GM23248 (cell line): ENCODE results near the gene GLRB. TPM values are rescaled to one million over a fixed set of nuclear protein-coding genes. Genes with fewer than 3 reads are reported as not detected.

Experiments
- DNase-seq: peaks from one replicate; pipeline ENCODE4 v3.0.0-alpha.2; 2015
- H2AFZ ChIP-seq: fragments of 200-600 bp; sonication (generic); 2 replicates; pipeline ENCODE4 v1.6.1; 2016; ENCODE audit warnings: antibody characterized with exemption
- H3F3A ChIP-seq: fragments of 200-600 bp; sonication (generic); 2 replicates; pipeline ENCODE4 v1.6.1; 2016; ENCODE audit warnings: mild to moderate bottlenecking, antibody characterized with exemption, mixed run types; ENCODE audit not compliant: insufficient read depth
- H3K27ac ChIP-seq: fragments of 200-600 bp; sonication (generic); 2 replicates; pipeline ENCODE4 v1.5.1; 2016; ENCODE audit warnings: mild to moderate bottlenecking
- H3K27me3 ChIP-seq: fragments of 200-600 bp; sonication (generic); replicated peaks from 2 replicates; pipeline ENCODE4 v1.6.1; 2016; ENCODE audit warnings: mild to moderate bottlenecking; ENCODE audit not compliant: insufficient read depth
- H3K36me3 ChIP-seq: fragments of 200-600 bp; sonication (generic); 2 replicates; pipeline ENCODE4 v1.6.1; 2016; ENCODE audit warnings: low read depth, mild to moderate bottlenecking
- H3K4me1 ChIP-seq: fragments of 200-600 bp; sonication (generic); 2 replicates; pipeline ENCODE4 v1.6.1; 2016; ENCODE audit warnings: mild to moderate bottlenecking; ENCODE audit not compliant: insufficient read depth
- H3K4me2 ChIP-seq: fragments of 200-600 bp; sonication (generic); one replicate; pipeline ENCODE4 v1.6.1; 2016; ENCODE audit warnings: mild to moderate bottlenecking; ENCODE audit not compliant: unreplicated experiment
- H3K4me3 ChIP-seq: fragments of 200-600 bp; sonication (generic); 2 replicates; pipeline ENCODE4 v1.5.1; 2016; ENCODE audit warnings: mild to moderate bottlenecking
- H3K79me2 ChIP-seq: fragments of 200-600 bp; sonication (generic); 2 replicates; pipeline ENCODE4 v1.6.1; 2016; ENCODE audit warnings: mild to moderate bottlenecking; ENCODE audit not compliant: insufficient read depth
- H3K9ac ChIP-seq: fragments of 200-600 bp; sonication (generic); 2 replicates; pipeline ENCODE4 v1.6.1; 2016; ENCODE audit warnings: mild to moderate bottlenecking
- H3K9me2 ChIP-seq: fragments of 200-600 bp; sonication (generic); 2 replicates; pipeline ENCODE4 v1.6.1; 2016; ENCODE audit warnings: mixed run types, mild to moderate bottlenecking, moderate library complexity; ENCODE audit not compliant: insufficient read depth
- H3K9me3 ChIP-seq: fragments of 200-600 bp; sonication (generic); one replicate; pipeline ENCODE4 v1.6.1; 2017; ENCODE audit warnings: low read depth
- H4K20me1 ChIP-seq: fragments of 200-600 bp; sonication (generic); 2 replicates; pipeline ENCODE4 v1.6.0; 2016; ENCODE audit not compliant: insufficient read depth
- EZH2 ChIP-seq: fragments of 200-600 bp; sonication (generic); IDR thresholded peaks from 2 replicates; pipeline ENCODE4 v1.6.1; 2018; ENCODE audit warnings: antibody characterized with exemption, mild to moderate bottlenecking; ENCODE audit not compliant: insufficient read depth, poor library complexity, severe bottlenecking
- EZH2phosphoT487 ChIP-seq: fragments of 200-600 bp; sonication (generic); IDR thresholded peaks from 2 replicates; pipeline ENCODE4 v1.6.1; 2018; ENCODE audit warnings: antibody characterized with exemption, moderate library complexity, mild to moderate bottlenecking, low read depth; ENCODE audit not compliant: insufficient read depth
- whole genome bisulfite sequencing, 2 experiments: methylation state at CpG; one replicate each; pipeline ENCODE4 v1.1.6; 2015 to 2017; ENCODE audit warnings: low lambda C conversion rate in 2 of 2, low coverage in 1 of 2; ENCODE audit errors: missing lambda C conversion rate in 2 of 2; 5-methylcytosine and 5-hydroxymethylcytosine counted together
- in situ Hi-C: fragments of 300-500 bp; cut with MboI; formaldehyde crosslinking; loops from 2 replicates; pipeline ENCODE4 v1.15.0; 2020
- polyA plus RNA-seq: library from polyadenylated mRNA; unstranded; fragments of >200 nt; fragmentation: Nextera tagmentation; extraction: Ambion mirVana; gene quantifications from 2 replicates; pipeline ENCODE4 v1.2.1, GENCODE V29; 2016
- total RNA-seq: library from RNA; depleted of rRNA; stranded (reverse); fragments of >200 nt; shearing (Covaris generic); gene quantifications from 2 replicates; pipeline ENCODE4 v1.2.3, GENCODE V29; 2014

The GLRB gene
- total and polyA plus RNA-seq, 2 experiments from 2014 or later, result 7.6 to 12.3 TPM

- H3K4me1 ChIP-seq, result 0 out of 2 replicates have a peak, but pooled peaks cover 3% of the 10 kb centered on the region
- no peak for DNase-seq
- H3K4me3 ChIP-seq, result no peak overlapping the region
- no peaks in the 10 kb centered on the region for H3K9me3 ChIP-seq
- TF ChIP-seq EZH2 (no peak), EZH2phosphoT487 (no peak)
- no peaks in the 10 kb centered on the region for H3K36me3 ChIP-seq
- no peak overlapping the region for H2AFZ ChIP-seq
- no peak overlapping the region for H3K9ac ChIP-seq
- H3K4me2 ChIP-seq, result peak overlapping the region; percentile 14
- H4K20me1 ChIP-seq, result no peaks in the 10 kb centered on the region
- H3K27ac ChIP-seq, result no peak overlapping the region
- H3K27me3 ChIP-seq, result no peaks in the 10 kb centered on the region
- no peaks in the 10 kb centered on the region for H3K79me2 ChIP-seq
- H3F3A ChIP-seq, result no peaks in the 10 kb centered on the region
- 2 to 12% methylated on average over 1 of the region's 1 CpG for WGBS, 2 experiments
- in situ Hi-C loops, result no loop called here
- no peaks in the 10 kb centered on the region for H3K9me2 ChIP-seq
Observed at GRCh38 chr4:157104541-157104940, 28.6 kb downstream of the GLRB start.

GRCh38 chr4:157114671-157115070, 38.7 kb downstream of the GLRB start:
- H3K4me2 ChIP-seq, result no peak overlapping the region
- no peak for DNase-seq
- no peaks in the 10 kb centered on the region for H4K20me1 ChIP-seq
- 0 out of 2 replicates have a peak, but pooled peaks cover 4% of the 10 kb centered on the region for H3K9me2 ChIP-seq
- in situ Hi-C loops, result no loop called here
- H3K27ac ChIP-seq, result no peak overlapping the region
- no peaks in the 10 kb centered on the region for H3K79me2 ChIP-seq
- peaks cover 27% of the 10 kb centered on the region for H3K4me1 ChIP-seq
- H3K36me3 ChIP-seq, result no peaks in the 10 kb centered on the region
- H3F3A ChIP-seq, result peaks cover 6% of the 10 kb centered on the region; the same call in 1 of the 2 replicates
- TF ChIP-seq EZH2 (no peak), EZH2phosphoT487 (no peak)
- 96 to 98% methylated on average over 6 of the region's 6 CpGs for WGBS, 2 experiments
- H3K4me3 ChIP-seq, result no peak overlapping the region
- no peaks in the 10 kb centered on the region for H3K27me3 ChIP-seq
- no peaks in the 10 kb centered on the region for H3K9me3 ChIP-seq
- no peak overlapping the region for H2AFZ ChIP-seq
- H3K9ac ChIP-seq, result no peak overlapping the region

- DNase-seq, result peak; percentile 81
- in situ Hi-C loops, result no loop called here
- H2AFZ ChIP-seq, result peak overlapping the region; percentile 34
- H3F3A ChIP-seq, result peaks cover 6% of the 10 kb centered on the region; the same call in 1 of the 2 replicates
- H4K20me1 ChIP-seq, result no peaks in the 10 kb centered on the region
- 0 out of 2 replicates have a peak, but pooled peaks cover 4% of the 10 kb centered on the region for H3K9me2 ChIP-seq
- H3K4me1 ChIP-seq, result peaks cover 27% of the 10 kb centered on the region
- TF ChIP-seq EZH2, result no peak
- TF ChIP-seq EZH2phosphoT487, result no peak
- no peak overlapping the region for H3K4me3 ChIP-seq
- H3K36me3 ChIP-seq, result no peaks in the 10 kb centered on the region
- 69 to 72% methylated on average over 3 of the region's 3 CpGs for WGBS, 2 experiments
- no peaks in the 10 kb centered on the region for H3K27me3 ChIP-seq
- H3K27ac ChIP-seq, result peak overlapping the region; percentile 29
- no peak overlapping the region for H3K9ac ChIP-seq
- H3K79me2 ChIP-seq, result no peaks in the 10 kb centered on the region
- H3K9me3 ChIP-seq, result no peaks in the 10 kb centered on the region
- H3K4me2 ChIP-seq, result peak overlapping the region; percentile 47
Observed at GRCh38 chr4:157115613-157116335, 39.8 kb downstream of the GLRB start.

- in situ Hi-C loops, result loop anchor here (10.0 kb wide), 1 partner anchor 137 kb away; no protein-coding TSS in a partner anchor
- H3K4me2 ChIP-seq, result no peak overlapping the region
- H3K36me3 ChIP-seq, result no peaks in the 10 kb centered on the region
- H3K79me2 ChIP-seq, result no peaks in the 10 kb centered on the region
- H4K20me1 ChIP-seq, result no peaks in the 10 kb centered on the region
- no peak overlapping the region for H3K4me3 ChIP-seq
- 0 out of 2 replicates have a peak, but pooled peaks cover 4% of the 10 kb centered on the region for H3K9me2 ChIP-seq
- H3K9ac ChIP-seq, result no peak overlapping the region
- H3F3A ChIP-seq, result peaks cover 1% of the 10 kb centered on the region; the same call in 1 of the 2 replicates
- H3K9me3 ChIP-seq, result no peaks in the 10 kb centered on the region
- TF ChIP-seq EZH2phosphoT487, result no peak
- H3K4me1 ChIP-seq, result peaks cover 5% of the 10 kb centered on the region
- DNase-seq, result no peak
- WGBS, 2 experiments, result 72 to 81% methylated on average over 2 of the region's 2 CpGs
- H2AFZ ChIP-seq, result no peak overlapping the region
- H3K27ac ChIP-seq, result no peak overlapping the region
- no peaks in the 10 kb centered on the region for H3K27me3 ChIP-seq
Observed at GRCh38 chr4:157121401-157121800, 45.5 kb downstream of the GLRB start.
